ENCODE data around the gene S1PR4.
"Not testable (repeated sequence)": the region's sequence is repeated elsewhere in the genome, so short reads cannot be mapped to it uniquely, and the experiment has no call there.

The S1PR4 gene

DNA sequence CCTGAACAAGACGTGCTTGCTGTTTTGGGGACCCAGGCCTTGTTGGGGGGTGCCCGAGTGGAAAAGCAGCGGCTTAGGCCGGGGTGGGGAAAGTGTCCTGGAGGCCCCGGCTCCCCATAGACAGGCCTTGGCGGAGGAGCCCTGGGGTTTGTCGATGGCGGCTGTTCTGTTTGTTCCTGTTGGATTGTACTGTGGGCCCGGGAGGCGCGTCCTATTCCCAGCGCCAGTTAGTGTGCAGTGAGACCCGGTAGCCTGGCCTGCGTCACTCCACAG lies 18.3 kb downstream of the S1PR4 start:
- TF ChIP-seq, protein P1, sequence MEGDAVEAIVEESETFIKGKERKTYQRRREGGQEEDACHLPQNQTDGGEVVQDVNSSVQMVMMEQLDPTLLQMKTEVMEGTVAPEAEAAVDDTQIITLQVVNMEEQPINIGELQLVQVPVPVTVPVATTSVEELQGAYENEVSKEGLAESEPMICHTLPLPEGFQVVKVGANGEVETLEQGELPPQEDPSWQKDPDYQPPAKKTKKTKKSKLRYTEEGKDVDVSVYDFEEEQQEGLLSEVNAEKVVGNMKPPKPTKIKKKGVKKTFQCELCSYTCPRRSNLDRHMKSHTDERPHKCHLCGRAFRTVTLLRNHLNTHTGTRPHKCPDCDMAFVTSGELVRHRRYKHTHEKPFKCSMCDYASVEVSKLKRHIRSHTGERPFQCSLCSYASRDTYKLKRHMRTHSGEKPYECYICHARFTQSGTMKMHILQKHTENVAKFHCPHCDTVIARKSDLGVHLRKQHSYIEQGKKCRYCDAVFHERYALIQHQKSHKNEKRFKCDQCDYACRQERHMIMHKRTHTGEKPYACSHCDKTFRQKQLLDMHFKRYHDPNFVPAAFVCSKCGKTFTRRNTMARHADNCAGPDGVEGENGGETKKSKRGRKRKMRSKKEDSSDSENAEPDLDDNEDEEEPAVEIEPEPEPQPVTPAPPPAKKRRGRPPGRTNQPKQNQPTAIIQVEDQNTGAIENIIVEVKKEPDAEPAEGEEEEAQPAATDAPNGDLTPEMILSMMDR (conservative IDR thresholded peaks at IDR 0.05) = no peak
- H3K27ac ChIP-seq = no peak overlapping the region

- TF ChIP-seq, protein P1 (conservative IDR thresholded peaks at IDR 0.05) = no peak
- H3K27ac ChIP-seq = no peak overlapping the region
These were observed 20.5 kb downstream of the S1PR4 start for GRCh38 chr19:3198901-3199700.

- H3K27ac ChIP-seq = no peak overlapping the region
- TF ChIP-seq, protein P1 (conservative IDR thresholded peaks at IDR 0.05) = no peak
These were observed 22.6 kb downstream of the S1PR4 start for GRCh38 chr19:3201072-3201700.

DNA sequence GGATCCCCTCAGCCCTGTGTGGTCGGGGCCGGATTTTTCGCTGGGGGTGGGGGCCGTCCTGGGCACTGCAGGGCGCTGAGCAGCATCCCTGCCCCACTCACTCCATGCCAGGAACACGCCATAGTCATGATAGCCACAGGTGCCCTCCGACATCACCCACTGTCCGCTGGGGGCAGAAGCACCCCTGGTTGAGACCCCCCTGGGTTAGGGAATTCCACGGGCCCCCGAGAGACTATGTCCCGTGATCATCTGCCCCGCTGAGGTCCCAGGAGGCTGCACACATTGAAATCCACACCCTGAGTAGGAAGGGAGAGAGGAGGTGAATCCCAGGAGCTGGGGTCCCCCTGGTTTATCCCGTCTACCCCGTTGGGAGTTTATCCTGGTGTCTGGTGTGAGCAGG lies 23.3 kb downstream of the S1PR4 start:
- H3K27ac ChIP-seq = no peak overlapping the region
- TF ChIP-seq, protein P1 (conservative IDR thresholded peaks at IDR 0.05) = no peak

DNA sequence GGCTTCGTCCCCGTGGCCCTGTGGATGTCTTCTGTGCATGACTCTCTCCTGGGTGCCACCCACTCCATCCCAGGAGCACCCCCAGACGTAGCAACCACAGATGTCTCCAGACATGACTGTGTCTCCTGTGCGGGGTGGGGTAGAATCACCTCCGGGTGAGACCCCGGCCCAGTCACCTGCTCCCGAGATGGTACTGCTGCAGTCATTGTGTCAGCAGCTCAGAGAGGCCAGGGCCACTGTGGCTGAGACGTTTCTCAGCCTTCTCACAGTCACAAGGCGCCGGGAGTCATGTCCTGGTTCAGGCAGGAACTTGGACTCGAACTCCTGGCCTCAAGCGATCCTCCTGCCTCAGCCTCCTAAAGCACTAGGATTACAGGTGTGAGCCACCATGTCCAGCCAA lies 23.8 kb downstream of the S1PR4 start:
- TF ChIP-seq, protein P1 (conservative IDR thresholded peaks at IDR 0.05) = no peak
- no peak overlapping the region for H3K27ac ChIP-seq

DNA sequence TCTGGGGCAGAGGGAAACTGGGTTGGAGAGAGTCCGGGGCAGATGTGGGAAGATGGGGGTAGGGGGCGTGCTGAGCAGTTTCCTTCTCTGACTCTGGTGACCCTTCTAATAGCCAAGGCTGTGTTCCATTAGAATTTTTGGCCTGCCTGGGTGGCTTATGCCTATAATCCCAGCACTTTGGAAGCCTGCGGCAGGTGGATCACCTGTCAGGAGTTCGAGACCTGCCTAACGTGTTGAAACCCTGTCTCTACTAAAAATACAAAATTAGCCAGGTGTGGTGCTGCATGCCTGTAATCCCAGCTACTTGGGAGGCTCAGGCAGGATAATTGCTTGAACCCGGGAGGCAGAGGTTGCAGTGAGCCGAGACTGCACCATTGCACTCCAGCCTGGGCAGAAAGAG lies 24.3 kb downstream of the S1PR4 start:
- H3K27ac ChIP-seq = not testable (repeated sequence)

- H3K27ac ChIP-seq = no peak overlapping the region
- TF ChIP-seq, protein P1 (conservative IDR thresholded peaks at IDR 0.05) = no peak
These were observed 25.5 kb downstream of the S1PR4 start for GRCh38 chr19:3203805-3204645.

Data from VCaP (cell line).